Measurements from ENCODE around the gene GNPAT. TPM values are rescaled to one million over a fixed set of nuclear protein-coding genes. Genes with fewer than 3 reads are reported as not detected.
A peak's percentile ranks its signal among the peaks of the same experiment; 100 is the strongest.

GNPAT gene
- total RNA-seq, 1 donor from 2014 or later: 41.7 TPM

DNA sequence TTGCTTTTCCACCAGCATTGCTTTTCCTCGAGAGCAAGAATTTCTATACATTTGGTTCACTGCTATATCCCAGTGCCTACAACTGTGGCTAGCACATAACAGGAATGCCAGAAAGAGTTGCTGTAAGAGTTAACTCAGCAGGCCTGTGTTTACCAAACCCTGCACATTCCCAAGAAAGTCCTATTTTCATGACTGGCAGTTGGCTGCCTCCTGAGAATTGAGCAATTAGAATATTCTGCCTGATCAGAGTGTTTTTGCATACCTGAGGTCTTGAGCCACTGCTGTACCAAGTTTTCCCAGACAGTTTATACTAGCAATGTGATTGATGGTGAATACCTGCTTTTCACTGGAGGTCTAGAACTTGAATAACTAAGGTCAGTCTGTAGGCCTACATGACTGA, 2.7 kb upstream of the GNPAT start:
- DNase-seq (ENCODE audit: low spot score): no peak
- H3K36me3 Mint-ChIP-seq (ENCODE audit: low read depth): peaks cover 47% of the 10 kb centered on the region
- intact Hi-C loops (cut with micrococcal nuclease): no loop called here
- peaks cover 48% of the 10 kb centered on the region for H3K4me1 Mint-ChIP-seq (ENCODE audit: low read depth)
- H3K9me3 Mint-ChIP-seq: no peaks in the 10 kb centered on the region
- H3K27me3 Mint-ChIP-seq (ENCODE audit: insufficient read depth): no peaks in the 10 kb centered on the region
- H3K4me3 Mint-ChIP-seq: peak overlapping the region; percentile 43
- H3K27ac Mint-ChIP-seq: peak overlapping the region; percentile 9

DNA sequence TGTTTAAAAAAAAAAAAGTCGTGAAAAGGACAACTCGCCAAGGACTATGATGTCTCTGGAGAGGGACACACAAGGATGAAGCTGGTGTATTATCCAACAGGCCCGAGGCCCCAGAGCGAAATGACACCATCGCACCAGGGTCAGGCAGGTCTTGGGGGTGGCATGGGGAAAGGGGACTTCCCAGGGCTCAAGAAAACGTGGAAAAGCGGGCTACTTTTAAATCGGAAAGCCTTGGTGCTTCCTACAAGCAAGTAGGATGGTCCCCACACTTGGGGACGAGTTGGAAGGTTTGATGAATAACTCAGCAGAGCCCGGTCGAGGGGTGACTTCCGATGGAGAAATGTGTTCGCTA, 505 bp upstream of the GNPAT start:
- H3K27ac Mint-ChIP-seq: peak overlapping the region; percentile 95
- peaks cover 53% of the 10 kb centered on the region for H3K4me1 Mint-ChIP-seq (ENCODE audit: low read depth)
- peak; percentile 16 for DNase-seq (ENCODE audit: low spot score)
- no peaks in the 10 kb centered on the region for H3K9me3 Mint-ChIP-seq
- H3K4me3 Mint-ChIP-seq: peak overlapping the region; percentile 99
- intact Hi-C loops (cut with micrococcal nuclease): loop anchor here (2.0 to 10.0 kb wide), 5 partner anchors 172 to 1176 kb away; partner anchors contain the start of genes DISC1 and GALNT2
- H3K27me3 Mint-ChIP-seq (ENCODE audit: insufficient read depth): no peaks in the 10 kb centered on the region
- H3K36me3 Mint-ChIP-seq (ENCODE audit: low read depth): peaks cover 48% of the 10 kb centered on the region

- Mint-ChIP-seq H3K4me1 (ENCODE audit: low read depth) (peaks cover 50% of the 10 kb centered on the region), H3K36me3 (ENCODE audit: low read depth) (peaks cover 44% of the 10 kb centered on the region)
- intact Hi-C loops (cut with micrococcal nuclease): loop anchor here (1.0 to 10.0 kb wide), 11 partner anchors 30 to 1177 kb away; partner anchors contain the start of genes C1orf198, DISC1, EXOC8 and GALNT2
These were observed 738 bp downstream of the GNPAT start for GRCh38 chr1:231241750-231242149.

DNA sequence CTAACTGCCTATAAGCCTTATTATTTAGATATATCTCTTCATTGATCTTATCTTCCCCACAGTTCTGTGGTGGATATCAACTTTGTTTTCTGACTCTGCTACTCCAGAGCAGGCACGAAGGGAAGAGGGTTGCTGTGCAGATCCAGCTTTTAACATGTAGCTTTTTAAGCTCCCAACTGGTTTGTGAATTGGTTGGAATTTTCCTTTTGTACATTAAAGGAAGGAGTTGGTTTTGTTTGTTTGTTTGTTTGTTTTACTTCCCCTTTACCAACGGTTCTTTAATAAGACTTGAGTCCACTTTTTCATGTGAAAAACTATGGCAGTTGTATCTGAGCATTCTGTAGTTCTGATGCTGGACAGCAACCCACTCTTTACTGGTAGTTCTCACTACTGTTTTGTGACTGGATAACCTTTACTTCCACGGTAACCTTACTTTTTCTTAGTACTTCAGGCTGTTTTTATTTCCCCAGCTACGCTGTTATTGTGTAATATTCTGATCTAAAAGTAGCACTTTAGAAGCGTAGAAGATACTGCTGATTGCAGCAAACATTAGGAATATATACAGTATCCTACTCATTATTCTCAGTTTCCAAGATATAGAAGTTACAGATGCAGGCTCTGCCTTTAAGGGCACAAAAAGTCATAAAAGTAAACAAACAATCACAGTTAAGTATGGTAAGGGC, 1.6 kb downstream of the GNPAT start:
- peak overlapping the region; percentile 95 for H3K27ac Mint-ChIP-seq
- H3K9me3 Mint-ChIP-seq: no peaks in the 10 kb centered on the region
- peaks cover 50% of the 10 kb centered on the region for H3K4me1 Mint-ChIP-seq (ENCODE audit: low read depth)
- DNase-seq (ENCODE audit: low spot score): no peak
- peaks cover 42% of the 10 kb centered on the region for H3K36me3 Mint-ChIP-seq (ENCODE audit: low read depth)
- peak overlapping the region; percentile 99 for H3K4me3 Mint-ChIP-seq
- H3K27me3 Mint-ChIP-seq (ENCODE audit: insufficient read depth): no peaks in the 10 kb centered on the region
- intact Hi-C loops (cut with micrococcal nuclease): loop anchor here (1.0 to 10.0 kb wide), 3 partner anchors 31 to 1178 kb away; partner anchors contain the start of gene GALNT2

More at GRCh38 chr1:231241750-231242149, 738 bp downstream of the GNPAT start:
- Mint-ChIP-seq H3K9me3 (no peaks in the 10 kb centered on the region), H3K27me3 (ENCODE audit: insufficient read depth) (no peaks in the 10 kb centered on the region), H3K27ac (peak overlapping the region; percentile 95), H3K4me3 (peak overlapping the region; percentile 99)
- DNase-seq (ENCODE audit: low spot score): no peak

- H3K4me1 Mint-ChIP-seq (ENCODE audit: low read depth): peaks cover 17% of the 10 kb centered on the region
- no peaks in the 10 kb centered on the region for H3K9me3 Mint-ChIP-seq
- intact Hi-C loops (cut with micrococcal nuclease): loop anchor here (10.0 kb wide), 1 partner anchor 1184 kb away; the partner anchor contains the start of gene GALNT2
- H3K4me3 Mint-ChIP-seq: no peak overlapping the region
- DNase-seq (ENCODE audit: low spot score): no peak
- H3K27ac Mint-ChIP-seq: no peak overlapping the region
- peaks cover 43% of the 10 kb centered on the region for H3K36me3 Mint-ChIP-seq (ENCODE audit: low read depth)
- H3K27me3 Mint-ChIP-seq (ENCODE audit: insufficient read depth): no peaks in the 10 kb centered on the region
These were observed 7.8 kb downstream of the GNPAT start for GRCh38 chr1:231248778-231249177.

GRCh38 chr1:231252336-231252735, 11.3 kb downstream of the GNPAT start:
- Mint-ChIP-seq H3K9me3 (peaks cover 7% of the 10 kb centered on the region), H3K27me3 (ENCODE audit: insufficient read depth) (no peaks in the 10 kb centered on the region), H3K4me3 (no peak overlapping the region), H3K4me1 (ENCODE audit: low read depth) (peaks cover 5% of the 10 kb centered on the region), H3K27ac (no peak overlapping the region), H3K36me3 (ENCODE audit: low read depth) (peaks cover 54% of the 10 kb centered on the region)
- no peak for DNase-seq (ENCODE audit: low spot score)
- intact Hi-C loops (cut with micrococcal nuclease): no loop called here

- H3K27me3 Mint-ChIP-seq (ENCODE audit: insufficient read depth): no peaks in the 10 kb centered on the region
- no peak overlapping the region for H3K27ac Mint-ChIP-seq
- DNase-seq (ENCODE audit: low spot score): no peak
- H3K9me3 Mint-ChIP-seq: peaks cover 22% of the 10 kb centered on the region
- H3K4me3 Mint-ChIP-seq: no peak overlapping the region
- peaks cover 83% of the 10 kb centered on the region for H3K36me3 Mint-ChIP-seq (ENCODE audit: low read depth)
- no peaks in the 10 kb centered on the region for H3K4me1 Mint-ChIP-seq (ENCODE audit: low read depth)
- intact Hi-C loops (cut with micrococcal nuclease): no loop called here
These were observed 19.3 kb downstream of the GNPAT start for GRCh38 chr1:231260351-231260750.

DNA sequence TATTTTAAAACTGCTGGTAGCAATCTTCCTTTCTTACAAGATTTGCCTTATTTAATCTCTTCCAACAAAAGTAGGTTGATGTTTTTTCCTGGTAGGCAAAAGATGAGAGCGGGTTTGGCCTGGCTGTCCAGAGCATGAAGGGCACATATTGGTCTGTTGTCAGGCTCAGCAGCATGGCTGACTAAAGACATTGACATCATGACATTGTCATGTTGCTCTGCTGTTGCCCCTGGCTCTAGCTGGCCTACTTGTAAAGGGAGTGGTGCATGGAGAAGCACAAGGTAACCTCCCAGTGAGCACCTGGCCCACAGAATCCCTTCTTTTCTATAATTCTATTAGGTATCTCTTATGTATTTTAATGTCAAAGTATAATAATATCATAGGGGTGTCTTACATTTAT, 23.6 kb downstream of the GNPAT start:
- Mint-ChIP-seq H3K27me3 (ENCODE audit: insufficient read depth) (no peaks in the 10 kb centered on the region), H3K27ac (no peak overlapping the region), H3K4me1 (ENCODE audit: low read depth) (no peaks in the 10 kb centered on the region), H3K36me3 (ENCODE audit: low read depth) (peaks cover 78% of the 10 kb centered on the region), H3K4me3 (no peak overlapping the region), H3K9me3 (peaks cover 4% of the 10 kb centered on the region)
- intact Hi-C loops (cut with micrococcal nuclease): no loop called here
- no peak for DNase-seq (ENCODE audit: low spot score)

DNA sequence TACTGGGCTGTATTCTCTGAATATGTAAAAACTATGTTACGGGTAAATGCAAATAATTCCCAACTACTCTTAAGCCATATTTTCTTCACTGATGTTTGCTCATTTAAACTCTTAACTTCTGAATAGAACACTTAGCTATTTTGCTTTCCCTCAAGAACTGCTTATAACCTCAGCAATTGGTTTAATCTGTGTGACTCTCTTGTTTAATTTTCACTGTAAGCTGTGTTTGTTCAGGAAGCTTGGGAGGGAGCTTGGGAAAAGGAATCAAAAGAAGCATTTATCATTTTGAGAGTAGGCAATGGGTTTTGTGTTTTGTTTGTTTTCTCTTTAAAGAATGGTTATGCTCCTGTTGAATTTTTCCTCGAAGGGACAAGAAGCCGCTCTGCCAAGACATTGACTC, 24.4 kb downstream of the GNPAT start:
- Mint-ChIP-seq H3K4me1 (ENCODE audit: low read depth) (no peaks in the 10 kb centered on the region), H3K36me3 (ENCODE audit: low read depth) (peaks cover 74% of the 10 kb centered on the region), H3K4me3 (no peak overlapping the region), H3K9me3 (no peaks in the 10 kb centered on the region), H3K27me3 (ENCODE audit: insufficient read depth) (no peaks in the 10 kb centered on the region), H3K27ac (no peak overlapping the region)
- no peak for DNase-seq (ENCODE audit: low spot score)
- intact Hi-C loops (cut with micrococcal nuclease): no loop called here

DNA sequence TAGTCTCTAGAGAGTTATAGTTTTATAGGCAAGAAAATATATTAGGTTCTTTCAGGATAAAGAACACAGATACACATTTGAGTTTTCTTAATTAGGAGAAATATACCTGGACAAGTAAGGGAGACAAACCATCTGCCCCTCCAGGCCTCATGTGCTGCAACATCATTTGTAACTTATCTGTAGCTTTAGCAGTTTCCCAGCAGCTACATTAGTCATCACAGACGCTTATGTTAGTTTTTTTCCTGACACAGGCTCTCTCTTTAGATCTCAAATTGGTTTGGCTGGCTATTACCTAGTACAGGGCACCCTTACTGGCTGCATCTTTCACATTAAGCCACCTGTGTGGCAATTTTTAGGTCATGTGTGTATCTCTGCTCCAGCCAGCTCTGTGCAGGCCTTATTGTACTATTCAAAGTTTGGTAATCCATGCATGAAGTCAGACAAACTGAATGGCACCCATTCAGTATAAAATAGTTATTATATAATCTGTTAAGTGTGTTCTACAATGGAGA, 25.9 kb downstream of the GNPAT start:
- H3K4me1 Mint-ChIP-seq (ENCODE audit: low read depth): peaks cover 9% of the 10 kb centered on the region
- no peak overlapping the region for H3K4me3 Mint-ChIP-seq
- H3K9me3 Mint-ChIP-seq: no peaks in the 10 kb centered on the region
- H3K27me3 Mint-ChIP-seq (ENCODE audit: insufficient read depth): no peaks in the 10 kb centered on the region
- DNase-seq (ENCODE audit: low spot score): no peak
- intact Hi-C loops (cut with micrococcal nuclease): no loop called here
- no peak overlapping the region for H3K27ac Mint-ChIP-seq
- H3K36me3 Mint-ChIP-seq (ENCODE audit: low read depth): peaks cover 68% of the 10 kb centered on the region

DNA sequence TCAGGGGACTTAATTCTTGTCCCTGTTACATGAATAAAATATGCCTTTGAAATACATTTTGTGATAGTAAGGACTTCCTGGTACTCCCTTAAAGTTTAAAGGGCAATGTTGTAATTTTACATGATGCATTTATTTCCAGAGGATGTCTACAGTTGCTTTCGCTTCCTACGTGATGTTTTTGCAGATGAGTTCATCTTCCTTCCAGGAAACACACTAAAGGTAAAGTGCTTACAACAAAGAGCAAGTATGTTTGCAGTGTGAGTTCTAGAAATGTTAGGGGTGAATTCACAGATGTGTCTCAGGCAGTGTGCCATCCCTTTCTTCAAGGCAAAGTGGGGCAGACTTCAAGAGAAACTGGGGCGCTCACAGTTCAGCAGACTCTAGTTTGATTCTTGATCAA, 31.2 kb downstream of the GNPAT start:
- Mint-ChIP-seq H3K36me3 (ENCODE audit: low read depth) (peaks cover 56% of the 10 kb centered on the region), H3K4me3 (peak overlapping the region; percentile 80), H3K27ac (peak overlapping the region; percentile 100), H3K4me1 (ENCODE audit: low read depth) (peaks cover 39% of the 10 kb centered on the region), H3K27me3 (ENCODE audit: insufficient read depth) (no peaks in the 10 kb centered on the region), H3K9me3 (no peaks in the 10 kb centered on the region)
- intact Hi-C loops (cut with micrococcal nuclease): loop anchor here (1.0 to 2.0 kb wide), 4 partner anchors 31 to 293 kb away; partner anchors contain the start of genes ARV1, EGLN1, GNPAT and SPRTN
- peak; percentile 27 for DNase-seq (ENCODE audit: low spot score)

DNA sequence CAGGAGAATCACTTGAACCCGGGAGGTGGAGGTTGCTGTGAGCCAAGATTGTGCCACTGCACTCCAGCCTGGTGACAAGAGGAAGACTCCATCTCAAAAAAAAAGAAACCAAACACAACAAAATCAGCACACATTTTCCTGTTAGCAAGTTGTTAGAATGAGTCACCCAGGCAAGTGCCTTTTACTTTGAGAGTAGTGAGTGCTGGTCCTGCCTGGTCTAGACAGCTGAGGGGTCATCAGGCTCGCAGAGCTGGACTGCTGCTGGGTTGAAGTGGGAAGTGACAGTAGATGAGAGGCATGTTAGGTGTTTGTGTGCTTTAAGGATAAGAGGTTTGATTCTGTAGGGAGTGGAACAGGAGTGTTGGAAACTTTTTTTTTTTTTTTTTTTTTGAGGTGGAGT, 31.9 kb downstream of the GNPAT start:
- H3K36me3 Mint-ChIP-seq (ENCODE audit: low read depth): peaks cover 54% of the 10 kb centered on the region
- peak; percentile 27 for DNase-seq (ENCODE audit: low spot score)
- peak overlapping the region; percentile 83 for H3K4me3 Mint-ChIP-seq
- intact Hi-C loops (cut with micrococcal nuclease): loop anchor here (1.0 to 2.0 kb wide), 4 partner anchors 32 to 294 kb away; partner anchors contain the start of genes ARV1, EGLN1, GNPAT and SPRTN
- H3K4me1 Mint-ChIP-seq (ENCODE audit: low read depth): peaks cover 39% of the 10 kb centered on the region
- H3K27me3 Mint-ChIP-seq (ENCODE audit: insufficient read depth): no peaks in the 10 kb centered on the region
- H3K9me3 Mint-ChIP-seq: no peaks in the 10 kb centered on the region
- H3K27ac Mint-ChIP-seq: peak overlapping the region; percentile 100

DNA sequence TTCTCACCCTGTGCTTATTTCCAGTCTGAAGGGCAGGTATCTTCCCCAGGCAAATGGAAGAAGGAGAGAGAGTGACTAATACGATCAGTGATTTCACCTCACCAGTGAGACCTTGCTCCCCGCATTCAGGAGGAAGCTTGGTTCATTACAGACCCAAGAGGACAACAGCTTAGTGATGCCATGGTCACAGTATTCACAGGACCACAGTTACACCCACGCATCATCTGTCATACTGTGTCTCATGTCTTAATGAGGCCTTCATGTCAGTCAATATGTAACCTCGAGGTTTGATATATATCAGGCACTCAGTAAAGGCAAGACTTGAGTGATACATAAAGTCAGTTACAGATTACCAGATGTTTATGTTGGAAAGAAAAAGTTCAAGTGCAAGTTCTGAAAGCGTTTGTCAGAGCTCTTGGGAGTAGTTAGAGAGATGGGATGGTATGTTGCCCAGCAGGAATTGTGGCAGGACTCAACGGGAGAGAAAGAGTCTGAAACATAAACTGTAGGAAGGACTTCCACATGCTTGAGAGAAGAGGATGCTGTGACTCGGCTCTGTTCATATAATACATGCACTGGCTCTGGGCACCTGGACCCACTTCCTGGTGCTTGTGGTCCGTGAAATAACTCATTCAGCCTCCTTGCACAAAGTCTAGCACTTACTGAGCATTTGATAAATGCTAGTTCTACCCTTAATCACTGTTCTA, 33.3 kb downstream of the GNPAT start:
- Mint-ChIP-seq H3K4me1 (ENCODE audit: low read depth) (peaks cover 44% of the 10 kb centered on the region), H3K27ac (peak overlapping the region; percentile 92), H3K9me3 (no peaks in the 10 kb centered on the region), H3K27me3 (ENCODE audit: insufficient read depth) (no peaks in the 10 kb centered on the region), H3K36me3 (ENCODE audit: low read depth) (peaks cover 57% of the 10 kb centered on the region), H3K4me3 (peak overlapping the region; percentile 11)
- DNase-seq (ENCODE audit: low spot score): no peak
- intact Hi-C loops (cut with micrococcal nuclease): loop anchor here (1.0 to 2.0 kb wide), 2 partner anchors 191 to 254 kb away; partner anchors contain the start of gene TSNAX

Data from activated T-helper 1 cell treated with anti-CD3 and anti-CD28 coated beads, Interleukin-12 subunit alpha, Interleukin-12 subunit beta, Interleukin-2, Interleukin-4 antibody, amounts not matched to agents 30 ng/mL and 10 ng/mL and 1 ng/mL, durations not matched to agents 14 hours and 24 hours and 36 hours (primary cell).